ENCODE data around the gene COP1.

DNA sequence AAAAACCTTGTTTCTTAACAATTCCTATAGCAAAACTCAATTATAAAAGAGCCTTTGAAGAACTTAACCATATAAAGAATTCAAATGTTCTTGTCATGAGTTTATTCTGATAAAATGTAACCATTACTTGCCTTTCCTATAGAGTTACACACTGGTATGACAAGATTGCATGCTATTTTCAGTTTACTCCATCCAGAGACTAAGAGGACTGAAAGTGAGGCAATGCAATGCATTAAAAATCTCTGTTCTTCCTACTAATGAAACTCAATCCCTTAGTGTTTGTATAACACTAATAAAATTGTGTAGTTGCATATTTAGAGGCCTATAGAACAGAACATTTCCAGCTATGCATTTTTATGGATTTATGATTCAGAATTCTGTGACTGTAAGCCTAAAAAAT, 88.1 kb downstream of the COP1 start:
- TF ChIP-seq POLR2A (IDR thresholded peaks at IDR 0.05) (no peak), EP300 (IDR thresholded peaks at IDR 0.05) (no peak)
- TF ChIP-seq, protein P1, sequence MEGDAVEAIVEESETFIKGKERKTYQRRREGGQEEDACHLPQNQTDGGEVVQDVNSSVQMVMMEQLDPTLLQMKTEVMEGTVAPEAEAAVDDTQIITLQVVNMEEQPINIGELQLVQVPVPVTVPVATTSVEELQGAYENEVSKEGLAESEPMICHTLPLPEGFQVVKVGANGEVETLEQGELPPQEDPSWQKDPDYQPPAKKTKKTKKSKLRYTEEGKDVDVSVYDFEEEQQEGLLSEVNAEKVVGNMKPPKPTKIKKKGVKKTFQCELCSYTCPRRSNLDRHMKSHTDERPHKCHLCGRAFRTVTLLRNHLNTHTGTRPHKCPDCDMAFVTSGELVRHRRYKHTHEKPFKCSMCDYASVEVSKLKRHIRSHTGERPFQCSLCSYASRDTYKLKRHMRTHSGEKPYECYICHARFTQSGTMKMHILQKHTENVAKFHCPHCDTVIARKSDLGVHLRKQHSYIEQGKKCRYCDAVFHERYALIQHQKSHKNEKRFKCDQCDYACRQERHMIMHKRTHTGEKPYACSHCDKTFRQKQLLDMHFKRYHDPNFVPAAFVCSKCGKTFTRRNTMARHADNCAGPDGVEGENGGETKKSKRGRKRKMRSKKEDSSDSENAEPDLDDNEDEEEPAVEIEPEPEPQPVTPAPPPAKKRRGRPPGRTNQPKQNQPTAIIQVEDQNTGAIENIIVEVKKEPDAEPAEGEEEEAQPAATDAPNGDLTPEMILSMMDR (IDR thresholded peaks at IDR 0.05) = no peak

Data from tibial nerve (tissue), 4 donors.